ENCODE measurements around the gene FNBP1L.

The FNBP1L gene

GRCh38 chr1:93489756-93490155 is 41.8 kb downstream of the FNBP1L start:
- Histone ChIP-seq H3K9me3 (ENCODE audit: control insufficient read depth, insufficient read depth, low read depth, low read length) (no peaks in the 10 kb centered on the region), H3K27ac (ENCODE audit: extremely low read depth, low read depth, low read length) (no peak overlapping the region), H3K36me3 (ENCODE audit: control insufficient read depth in 2 of 2, insufficient read depth in 1 of 2, low read length in 2 of 2) (no peaks in the 10 kb centered on the region), H3K4me3 (ENCODE audit: low read depth, low read length) (no peak overlapping the region), H3K4me1 (ENCODE audit: control insufficient read depth, insufficient read depth, low read length) (no peaks in the 10 kb centered on the region)
- ChIA-PET POLR2A (no interaction called here), CTCF (interaction anchor here (0.6 to 1.2 kb wide), 4 partner anchors 9 to 52 kb away, joined by 3 to 4 read pairs (median 4); no protein-coding TSS in a partner anchor)
- TF ChIP-seq ZNF558 (tag by site-specific recombination; IDR thresholded peaks at IDR 0.05), result no peak
- TF ChIP-seq ZNF544 (tag by site-specific recombination; IDR thresholded peaks at IDR 0.05), result no peak
- TF ChIP-seq KLF7 (tag by site-specific recombination; IDR thresholded peaks at IDR 0.05; ENCODE audit: borderline replicate concordance), result no peak
- TF ChIP-seq ZNF514 (tag by site-specific recombination; IDR thresholded peaks at IDR 0.05), result no peak
- no peak for TF ChIP-seq ZFP69B (tag by site-specific recombination; IDR thresholded peaks at IDR 0.05)
- TF ChIP-seq YY1 (tag by site-specific recombination; IDR thresholded peaks at IDR 0.05), result no peak
- TF ChIP-seq KLF10 (tag by site-specific recombination; IDR thresholded peaks at IDR 0.05), result no peak
- no peak for TF ChIP-seq ZNF426 (tag by site-specific recombination; IDR thresholded peaks at IDR 0.05)
- TF ChIP-seq ZNF140 (tag by site-specific recombination; IDR thresholded peaks at IDR 0.05), result no peak
- TF ChIP-seq BCL11B (tag by site-specific recombination; IDR thresholded peaks at IDR 0.05; ENCODE audit: low read depth), result no peak
- no peak for TF ChIP-seq PRDM2 (tag by site-specific recombination; IDR thresholded peaks at IDR 0.05; ENCODE audit: borderline replicate concordance)

GRCh38 chr1:93490357-93490756 is 42.4 kb downstream of the FNBP1L start:
- H3K4me1 ChIP-seq (ENCODE audit: control insufficient read depth, insufficient read depth, low read length), result no peaks in the 10 kb centered on the region
- ChIA-PET CTCF (interaction anchor here (0.6 to 0.7 kb wide), 2 partner anchors 15 to 53 kb away, joined by 3 to 4 read pairs; no protein-coding TSS in a partner anchor), POLR2A (no interaction called here)
- H3K27ac ChIP-seq (ENCODE audit: extremely low read depth, low read depth, low read length), result no peak overlapping the region
- no peaks in the 10 kb centered on the region for H3K9me3 ChIP-seq (ENCODE audit: control insufficient read depth, insufficient read depth, low read depth, low read length)
- TF ChIP-seq YY1 (tag by site-specific recombination; IDR thresholded peaks at IDR 0.05), result no peak
- no peak for TF ChIP-seq ZNF221 (tag by site-specific recombination; IDR thresholded peaks at IDR 0.05; ENCODE audit: borderline replicate concordance)
- no peak for TF ChIP-seq ZFP3 (tag by site-specific recombination; IDR thresholded peaks at IDR 0.05; ENCODE audit: low read depth)
- TF ChIP-seq ZNF449 (tag by site-specific recombination; IDR thresholded peaks at IDR 0.05), result no peak
- TF ChIP-seq ZNF324 (tag by site-specific recombination; IDR thresholded peaks at IDR 0.05), result no peak
- no peak for TF ChIP-seq ZIC2 (tag by site-specific recombination; IDR thresholded peaks at IDR 0.05)
- no peak for TF ChIP-seq ZSCAN16 (tag by site-specific recombination; IDR thresholded peaks at IDR 0.05)
- TF ChIP-seq PRDM1 (tag by site-specific recombination; IDR thresholded peaks at IDR 0.05), result no peak
- TF ChIP-seq KLF1 (tag by site-specific recombination; IDR thresholded peaks at IDR 0.05), result no peak
- no peak for TF ChIP-seq ZNF311 (tag by site-specific recombination; IDR thresholded peaks at IDR 0.05; ENCODE audit: borderline replicate concordance)
- TF ChIP-seq TCF7L2 (IDR thresholded peaks at IDR 0.05; ENCODE audit: borderline replicate concordance, low read depth, low read length), result no peak
- TF ChIP-seq ZNF24 (tag by site-specific recombination; IDR thresholded peaks at IDR 0.05), result no peak
- TF ChIP-seq ZNF626 (tag by site-specific recombination; IDR thresholded peaks at IDR 0.05), result no peak
- TF ChIP-seq EGR2 (tag by site-specific recombination; IDR thresholded peaks at IDR 0.05; ENCODE audit: low read depth), result no peak
- no peak for TF ChIP-seq ZNF558 (tag by site-specific recombination; IDR thresholded peaks at IDR 0.05)
- no peak for TF ChIP-seq ZNF112 (tag by site-specific recombination; IDR thresholded peaks at IDR 0.05)
- TF ChIP-seq REST (tag by site-specific recombination; IDR thresholded peaks at IDR 0.05), result no peak
- no peak for TF ChIP-seq YY2 (tag by site-specific recombination; IDR thresholded peaks at IDR 0.05)
- H3K4me3 ChIP-seq (ENCODE audit: low read depth, low read length), result no peak overlapping the region
- no peaks in the 10 kb centered on the region for H3K36me3 ChIP-seq (ENCODE audit: control insufficient read depth in 2 of 2, insufficient read depth in 1 of 2, low read length in 2 of 2)
